Endothelial cell (in vitro differentiated cells): ENCODE results near the gene SYCE3. TPM values are rescaled to one million over a fixed set of nuclear protein-coding genes. Genes with fewer than 3 reads are reported as not detected.

Experiments used
- DNase-seq: peaks from one replicate; pipeline ENCODE4 v3.0.0; 2021; ENCODE audit warnings: low spot score
- H3K27ac Mint-ChIP-seq: one replicate; pipeline ENCODE4 v1.8.0; 2021; ENCODE audit warnings: mixed read lengths, inconsistent platforms; ENCODE audit not compliant: unreplicated experiment
- H3K27me3 Mint-ChIP-seq: one replicate; pipeline ENCODE4 v1.8.0; 2021; ENCODE audit warnings: mild to moderate bottlenecking, moderate library complexity, mixed read lengths, inconsistent platforms; ENCODE audit not compliant: unreplicated experiment
- H3K36me3 Mint-ChIP-seq: one replicate; pipeline ENCODE4 v1.8.0; 2021; ENCODE audit warnings: mild to moderate bottlenecking, low read depth, mixed read lengths, inconsistent platforms; ENCODE audit not compliant: unreplicated experiment
- H3K4me1 Mint-ChIP-seq: one replicate; pipeline ENCODE4 v1.8.0; 2021; ENCODE audit warnings: mild to moderate bottlenecking, mixed read lengths, inconsistent platforms; ENCODE audit not compliant: unreplicated experiment
- H3K4me3 Mint-ChIP-seq: one replicate; pipeline ENCODE4 v1.8.0; 2021; ENCODE audit warnings: mild to moderate bottlenecking, mixed read lengths, inconsistent platforms; ENCODE audit not compliant: unreplicated experiment
- H3K9me3 Mint-ChIP-seq: one replicate; pipeline ENCODE4 v1.8.0; 2021; ENCODE audit warnings: mixed read lengths, inconsistent platforms; ENCODE audit not compliant: unreplicated experiment
- CTCF ChIP-seq: fragments of 200-600 bp; sonication (generic); IDR thresholded peaks from one replicate; pipeline ENCODE4 v1.5.0; 2021; ENCODE audit warnings: antibody characterized with exemption; ENCODE audit not compliant: unreplicated experiment
- total RNA-seq: library from RNA; stranded (reverse); fragmentation: NEBNext Ultra II Directional; extraction: Animal tissue kit (Norgen Biotek cat#: 25700); gene quantifications from one replicate; pipeline ENCODE4 v1.2.1, GENCODE V29; 2021; ENCODE audit not compliant: unreplicated experiment

Gene SYCE3
- total RNA-seq, 1 donor from 2014 or later: not detected

GRCh38 chr22:50526108-50526833 is 36.4 kb downstream of the SYCE3 start:
- Mint-ChIP-seq H3K27me3 (peaks cover 35% of the 10 kb centered on the region), H3K36me3 (peaks cover 5% of the 10 kb centered on the region), H3K27ac (no peak overlapping the region), H3K4me3 (peak overlapping the region; percentile 83), H3K9me3 (no peaks in the 10 kb centered on the region), H3K4me1 (peaks cover 6% of the 10 kb centered on the region)
- TF ChIP-seq CTCF: peak; percentile 56
- peak; percentile 68 for DNase-seq

- peak overlapping the region; percentile 47 for H3K4me3 Mint-ChIP-seq
- H3K4me1 Mint-ChIP-seq: peaks cover 6% of the 10 kb centered on the region
- peaks cover 35% of the 10 kb centered on the region for H3K27me3 Mint-ChIP-seq
- H3K36me3 Mint-ChIP-seq: peaks cover 9% of the 10 kb centered on the region
- TF ChIP-seq CTCF: no peak
- DNase-seq: no peak
- H3K27ac Mint-ChIP-seq: no peak overlapping the region
- H3K9me3 Mint-ChIP-seq: no peaks in the 10 kb centered on the region
These were observed 36.9 kb downstream of the SYCE3 start for GRCh38 chr22:50525858-50526107.

- DNase-seq: peak; percentile 97
- peak within 1 kb of the TSS; percentile 95 for H3K4me3 Mint-ChIP-seq
- peak within 1 kb of the TSS; percentile 78 for H3K27ac Mint-ChIP-seq
These were observed 37.4 kb downstream of the SYCE3 start, which contains the start of gene SCO2 for GRCh38 chr22:50525104-50525857. TSS of gene SCO2 (minus strand) at chr22:50525598. CDS start at chr22:50524411, 1,187 bp downstream.

GRCh38 chr22:50524676-50525103 is 38.0 kb downstream of the SYCE3 start:
- Mint-ChIP-seq H3K4me3 (peak overlapping the region; percentile 95), H3K4me1 (peaks cover 6% of the 10 kb centered on the region), H3K27me3 (peaks cover 32% of the 10 kb centered on the region), H3K27ac (peak overlapping the region; percentile 78), H3K36me3 (peaks cover 14% of the 10 kb centered on the region), H3K9me3 (no peaks in the 10 kb centered on the region)
- no peak for TF ChIP-seq CTCF
- no peak for DNase-seq

More at GRCh38 chr22:50525104-50525857, 37.4 kb downstream of the SYCE3 start, which contains the start of gene SCO2:
- peaks cover 33% of the 10 kb centered on the region for H3K27me3 Mint-ChIP-seq
- H3K9me3 Mint-ChIP-seq: no peaks in the 10 kb centered on the region
- TF ChIP-seq CTCF: peak; percentile 14
- H3K36me3 Mint-ChIP-seq: peaks cover 12% of the 10 kb centered on the region
- peaks cover 6% of the 10 kb centered on the region for H3K4me1 Mint-ChIP-seq
